ENCODE measurements around the gene ACTL8.

DNA sequence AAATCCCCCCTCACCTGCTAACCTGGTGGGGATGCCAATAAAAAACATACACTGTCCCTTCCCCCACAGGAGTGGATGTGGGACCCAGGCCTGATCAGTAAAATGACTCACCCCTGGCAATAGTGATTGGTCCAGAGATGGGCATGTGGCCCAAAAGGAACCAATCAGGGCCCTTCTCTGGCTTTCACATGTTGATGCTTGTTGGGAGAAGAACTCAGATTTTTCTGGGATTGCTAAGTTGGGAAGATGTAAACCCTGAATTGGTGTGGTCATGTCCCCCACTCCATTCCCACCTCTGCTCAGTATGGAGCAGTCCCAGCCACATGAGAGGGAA lies 43.6 kb upstream of the ACTL8 start:
- TF ChIP-seq, protein P1, sequence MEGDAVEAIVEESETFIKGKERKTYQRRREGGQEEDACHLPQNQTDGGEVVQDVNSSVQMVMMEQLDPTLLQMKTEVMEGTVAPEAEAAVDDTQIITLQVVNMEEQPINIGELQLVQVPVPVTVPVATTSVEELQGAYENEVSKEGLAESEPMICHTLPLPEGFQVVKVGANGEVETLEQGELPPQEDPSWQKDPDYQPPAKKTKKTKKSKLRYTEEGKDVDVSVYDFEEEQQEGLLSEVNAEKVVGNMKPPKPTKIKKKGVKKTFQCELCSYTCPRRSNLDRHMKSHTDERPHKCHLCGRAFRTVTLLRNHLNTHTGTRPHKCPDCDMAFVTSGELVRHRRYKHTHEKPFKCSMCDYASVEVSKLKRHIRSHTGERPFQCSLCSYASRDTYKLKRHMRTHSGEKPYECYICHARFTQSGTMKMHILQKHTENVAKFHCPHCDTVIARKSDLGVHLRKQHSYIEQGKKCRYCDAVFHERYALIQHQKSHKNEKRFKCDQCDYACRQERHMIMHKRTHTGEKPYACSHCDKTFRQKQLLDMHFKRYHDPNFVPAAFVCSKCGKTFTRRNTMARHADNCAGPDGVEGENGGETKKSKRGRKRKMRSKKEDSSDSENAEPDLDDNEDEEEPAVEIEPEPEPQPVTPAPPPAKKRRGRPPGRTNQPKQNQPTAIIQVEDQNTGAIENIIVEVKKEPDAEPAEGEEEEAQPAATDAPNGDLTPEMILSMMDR (IDR thresholded peaks at IDR 0.05), result no peak
- no peak for TF ChIP-seq POLR2A (IDR thresholded peaks at IDR 0.05)
